IPS-NIHi7 (cell line): ENCODE measurements around the gene CACNB2.
"Not testable (repeated sequence)": the region's sequence is repeated elsewhere in the genome, so short reads cannot be mapped to it uniquely, and the experiment has no call there.

Experiments
- DNase-seq: peaks from one replicate; pipeline ENCODE4 v3.0.0; 2012; ENCODE audit warnings: mixed read lengths; ENCODE audit errors: extremely low spot score

CACNB2 gene

DNA sequence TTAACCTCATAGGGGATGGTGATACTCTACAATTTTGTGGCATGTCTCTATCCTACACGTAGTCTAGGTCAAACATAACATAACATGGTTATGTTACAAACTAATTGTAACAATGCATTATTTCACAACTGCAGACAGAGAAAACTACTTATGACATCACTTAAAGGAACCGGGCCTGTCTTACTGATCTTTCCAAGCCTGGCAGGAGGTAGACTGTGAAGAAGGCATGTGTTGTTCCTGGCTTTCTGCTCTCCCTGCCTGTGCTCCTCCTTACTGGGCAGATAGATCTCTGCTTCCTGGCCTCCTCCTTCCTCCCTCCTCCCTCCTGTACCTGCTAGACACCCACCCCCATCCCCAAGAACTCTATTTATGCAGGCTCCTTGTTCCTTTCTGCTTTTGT is 5.4 kb downstream of the CACNB2 start:
- no peak for DNase-seq

DNA sequence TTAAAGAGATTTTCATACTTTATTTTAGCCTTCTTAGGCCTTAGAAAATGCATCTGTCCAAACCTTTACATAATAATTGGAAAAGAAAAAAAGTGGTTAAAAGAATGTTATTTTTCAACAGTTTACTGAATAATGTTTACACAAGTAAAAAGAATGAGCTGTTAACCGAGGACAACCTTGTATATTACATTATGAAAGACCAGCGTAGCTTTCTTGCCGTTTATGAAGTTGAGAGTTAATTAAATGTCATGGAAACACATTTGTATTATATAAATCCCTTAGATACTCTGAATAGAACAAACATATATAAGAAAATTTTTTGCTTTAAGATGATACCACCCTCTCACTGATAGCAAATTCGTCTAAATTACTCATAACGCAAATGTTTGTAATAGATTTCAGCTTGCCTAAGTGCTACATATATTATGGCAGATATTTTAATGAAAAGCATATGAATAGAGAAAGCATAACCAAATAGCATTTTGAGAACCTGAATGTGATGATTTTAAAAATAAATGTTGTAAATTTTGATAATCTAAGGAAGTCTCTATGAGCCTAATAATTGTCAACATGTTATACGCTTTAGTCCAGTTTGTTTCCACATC is 9.1 kb downstream of the CACNB2 start:
- no peak for DNase-seq

DNA sequence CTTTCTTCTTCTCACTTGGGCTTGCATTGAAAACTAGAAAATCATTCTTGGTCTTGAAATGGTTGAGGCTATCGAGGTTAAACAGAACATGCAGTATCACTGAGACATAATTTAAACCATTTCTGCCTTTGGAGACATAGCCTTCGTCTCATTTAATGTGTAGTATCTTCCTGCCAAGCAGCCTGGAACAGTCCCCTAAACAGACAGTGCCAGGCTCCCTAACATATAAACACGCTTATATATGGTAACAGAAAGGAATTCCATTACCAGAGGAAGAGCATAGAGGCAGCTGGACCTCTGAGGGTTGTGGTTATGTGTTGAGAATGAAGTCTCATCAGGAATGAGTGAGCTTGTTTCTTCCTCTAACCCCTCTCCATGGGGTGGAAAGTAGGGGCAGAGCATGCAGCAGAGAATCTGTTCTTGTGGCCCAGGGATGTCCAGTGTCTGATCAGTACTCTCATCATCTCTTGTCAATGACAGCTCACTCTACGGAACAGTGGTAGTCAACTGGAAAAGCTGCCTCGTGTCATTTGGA is 11.2 kb downstream of the CACNB2 start:
- DNase-seq = no peak

DNA sequence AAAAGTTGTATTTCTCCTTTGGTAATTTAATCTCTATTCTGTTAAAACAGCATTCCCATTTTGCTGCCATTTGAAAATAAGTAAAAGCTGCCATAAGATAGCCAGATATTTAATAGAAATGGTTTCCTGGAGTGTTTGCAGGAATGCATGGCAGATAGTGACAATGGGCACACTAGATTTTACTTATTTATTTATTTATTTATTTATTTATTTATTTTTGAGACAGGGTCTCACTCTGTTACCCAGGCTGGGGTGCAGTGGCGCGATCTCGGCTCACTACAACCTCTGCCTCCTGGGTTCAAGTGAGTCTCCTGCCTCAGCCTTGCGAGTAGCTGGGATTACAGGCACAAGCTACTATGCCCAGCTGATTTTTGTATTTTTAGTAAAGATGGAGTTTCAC is 13.2 kb downstream of the CACNB2 start:
- DNase-seq = not testable (repeated sequence)

DNA sequence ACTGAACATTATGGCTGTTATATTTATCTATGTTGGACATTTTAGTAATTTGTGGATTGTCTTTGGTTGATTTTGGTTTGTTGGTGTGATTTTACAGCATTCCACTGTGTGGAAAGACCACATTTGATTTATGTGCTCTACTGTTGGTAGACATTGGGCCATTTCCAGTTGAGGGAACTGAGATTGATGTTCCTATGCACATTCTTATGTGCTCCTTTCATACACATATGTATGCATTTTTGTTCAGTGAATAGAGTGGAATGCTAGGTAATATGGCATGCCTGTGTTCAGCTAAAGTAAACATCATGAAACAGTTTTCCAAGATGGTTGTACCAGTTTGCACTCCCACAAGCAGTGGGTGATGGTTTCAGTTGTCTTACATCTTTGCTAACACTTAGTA is 15.1 kb downstream of the CACNB2 start:
- DNase-seq = no peak

DNA sequence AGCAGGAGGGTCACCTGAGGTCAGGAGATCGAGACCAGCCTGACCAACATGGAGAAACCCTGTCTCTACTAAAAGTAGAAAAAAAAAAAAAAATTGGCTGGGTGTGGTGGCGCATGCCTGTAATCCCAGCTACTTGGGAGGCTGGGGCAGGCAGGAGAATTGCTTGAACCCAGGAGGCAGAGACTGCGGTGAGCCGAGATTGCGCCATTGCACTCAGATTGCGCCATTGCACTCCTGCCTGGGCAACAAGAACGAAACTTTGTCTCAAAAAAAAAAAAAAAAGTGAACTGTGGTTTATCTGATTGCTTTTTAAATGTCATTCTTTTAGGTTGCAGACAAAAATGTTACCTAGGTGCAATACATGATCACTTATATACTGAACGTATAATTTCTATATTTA is 16.6 kb downstream of the CACNB2 start:
- not testable (repeated sequence) for DNase-seq

DNA sequence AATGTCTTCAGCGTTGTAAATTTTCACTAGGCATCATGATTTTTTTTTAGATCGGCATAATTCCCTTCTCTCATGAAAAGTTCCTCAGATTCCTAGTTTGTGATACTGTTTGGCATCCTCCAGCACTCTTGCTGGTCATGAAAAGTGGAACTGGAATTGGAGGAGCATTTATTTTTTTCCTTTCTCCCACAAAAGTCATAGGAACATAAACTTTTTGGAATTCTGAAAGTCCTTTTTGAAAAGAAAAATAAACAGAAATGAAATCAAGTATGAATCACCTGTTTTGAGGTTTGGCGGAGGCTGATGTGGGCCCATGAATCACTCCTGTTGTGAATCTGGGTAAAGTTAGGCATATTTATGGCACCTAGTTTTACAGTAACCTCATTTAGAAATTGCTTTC is 17.7 kb downstream of the CACNB2 start:
- DNase-seq = no peak

DNA sequence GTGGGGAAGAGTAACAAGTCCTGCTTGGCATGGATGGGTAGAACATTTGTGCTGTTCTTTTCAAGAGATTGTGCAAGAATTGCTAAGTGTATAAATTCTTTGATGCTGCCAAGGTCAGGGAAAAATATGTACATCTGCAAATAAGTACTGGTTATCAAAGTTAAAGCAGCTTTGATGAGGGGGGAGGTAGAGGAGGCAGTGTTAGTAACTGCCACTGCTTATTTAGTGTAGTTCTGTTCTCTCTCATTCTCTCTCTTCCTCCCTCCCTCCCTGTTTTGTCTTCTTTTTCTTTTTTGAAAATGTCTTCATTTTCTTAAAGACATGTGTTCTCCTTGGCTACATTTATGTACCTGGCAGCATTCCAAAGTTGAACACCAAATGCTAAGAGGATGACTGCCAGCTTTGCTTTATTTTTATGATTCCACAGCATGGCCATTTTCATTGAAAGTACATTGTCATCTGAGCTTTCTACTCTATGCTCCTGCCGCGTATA is 18.6 kb downstream of the CACNB2 start:
- DNase-seq = no peak

DNA sequence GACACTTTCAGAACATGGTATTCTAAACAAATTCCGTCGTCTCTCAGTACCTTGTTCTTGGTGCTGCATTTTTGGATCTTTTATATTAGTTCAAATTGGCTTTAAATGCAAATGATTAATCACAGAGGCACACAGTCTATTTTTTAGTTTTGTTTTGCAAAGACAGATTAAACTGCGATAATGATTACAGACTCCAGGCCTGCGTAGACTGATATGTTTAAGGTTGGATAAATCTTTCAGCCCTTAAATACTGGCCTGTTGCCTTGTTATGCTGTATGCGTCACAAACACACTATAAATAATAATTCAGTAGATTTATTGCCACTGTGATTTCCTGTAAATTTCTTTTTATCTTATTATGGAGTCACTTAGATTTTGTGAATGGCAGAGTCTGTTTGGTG is 19.3 kb downstream of the CACNB2 start:
- DNase-seq = no peak

DNA sequence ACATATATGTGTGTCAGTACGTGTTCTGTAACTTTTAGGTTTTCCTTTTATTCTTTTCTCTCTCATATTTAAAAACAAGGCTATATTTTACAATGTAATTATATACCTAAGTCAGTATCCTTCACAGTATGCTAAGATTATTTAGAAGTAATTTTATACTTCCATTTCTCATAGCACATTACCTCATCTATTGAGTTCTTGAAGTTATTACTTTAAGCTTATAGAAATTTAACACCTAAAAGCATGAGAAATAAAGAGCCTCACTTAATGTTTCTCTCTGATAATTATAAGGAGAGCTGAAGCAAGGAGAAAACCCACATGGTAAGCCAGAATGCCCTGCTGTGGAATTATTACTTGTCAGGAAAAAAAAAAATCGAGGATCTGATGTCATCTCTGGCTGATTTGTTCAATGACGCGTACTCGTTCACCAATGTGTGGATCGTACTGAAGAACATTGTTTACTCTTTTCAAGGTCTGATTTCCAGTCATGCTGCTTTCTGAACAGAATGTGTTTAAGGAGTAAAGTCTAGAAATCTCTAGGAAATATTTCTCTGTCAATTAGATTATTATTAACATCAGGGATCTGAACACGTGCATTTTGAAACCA is 21.9 kb downstream of the CACNB2 start:
- DNase-seq = no peak

DNA sequence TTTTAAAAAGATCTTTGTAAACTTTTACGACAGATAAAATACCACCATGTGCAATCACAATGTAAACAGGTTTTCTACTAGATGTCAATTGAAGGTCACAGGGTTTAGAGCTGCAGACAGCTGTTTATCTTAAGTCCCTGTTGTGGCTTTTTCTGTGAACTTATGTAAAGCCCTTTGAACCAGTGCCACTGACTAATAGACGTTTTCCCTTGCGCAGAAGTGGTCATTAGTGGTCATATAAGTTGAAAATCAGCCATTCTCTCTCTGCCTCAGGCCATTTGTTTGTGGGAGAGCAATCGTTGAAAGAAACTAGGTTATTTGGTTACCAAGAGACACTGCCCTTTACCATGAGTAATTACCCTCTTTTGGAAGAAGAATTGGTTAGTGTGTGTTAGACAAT is 23.9 kb downstream of the CACNB2 start:
- DNase-seq = no peak

DNA sequence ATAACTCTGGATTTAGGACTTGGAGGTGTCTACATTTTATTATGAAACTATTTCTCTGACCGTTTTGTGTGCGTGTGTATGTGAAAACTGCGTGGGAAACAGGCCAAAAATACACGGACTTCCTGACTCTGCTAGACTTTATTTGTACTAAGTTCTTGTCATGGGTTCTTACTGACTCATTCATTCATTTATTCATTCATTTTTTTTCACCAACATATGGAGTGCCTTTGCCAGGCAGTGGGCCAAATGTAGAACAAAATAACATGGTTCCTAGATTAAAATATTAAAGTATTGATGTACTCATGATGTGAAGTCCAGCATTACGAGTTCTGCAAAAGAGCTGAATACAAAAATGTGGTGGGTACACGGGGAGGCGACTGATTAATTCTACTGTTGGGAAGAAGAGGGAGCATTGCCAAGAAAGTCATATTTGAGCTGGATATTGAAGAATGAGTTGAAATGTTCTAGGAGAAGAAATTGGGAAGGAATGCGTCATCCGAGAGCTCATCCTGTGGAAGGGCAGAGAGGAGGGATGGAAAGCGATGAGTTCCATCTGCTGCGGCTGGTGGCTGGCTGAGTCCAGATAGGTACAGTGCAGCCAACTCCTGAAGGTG is 24.6 kb downstream of the CACNB2 start:
- DNase-seq = no peak

DNA sequence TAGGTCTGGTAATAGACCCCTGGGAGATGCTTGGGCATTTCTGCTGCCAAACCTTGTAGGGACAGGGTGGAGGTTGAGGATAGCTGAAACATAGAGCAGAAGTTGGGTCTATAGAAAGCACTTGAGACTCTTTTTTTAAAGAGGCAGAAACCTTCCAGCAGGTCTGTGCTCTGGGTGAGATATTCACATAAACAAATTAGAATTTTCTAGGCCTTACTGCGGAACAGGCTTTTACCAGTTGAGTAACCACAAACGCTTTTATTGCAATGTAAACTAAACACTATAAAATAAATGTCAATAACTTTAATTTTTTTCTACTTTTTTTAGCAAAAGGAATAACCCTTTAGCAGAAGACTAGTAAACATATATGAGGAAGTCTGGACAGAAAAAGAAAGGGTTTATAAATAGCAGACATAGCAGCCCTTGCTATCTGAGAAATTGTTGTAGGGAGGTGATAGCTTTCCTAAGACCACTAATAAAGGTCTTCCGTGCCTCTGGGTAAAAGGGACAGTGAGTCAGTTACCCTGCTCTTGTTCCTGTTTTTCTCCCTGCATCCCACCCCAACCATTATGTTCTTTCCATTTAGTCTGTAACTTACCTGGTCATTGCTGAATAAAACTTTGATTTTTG is 38.7 kb downstream of the CACNB2 start:
- DNase-seq = no peak

DNA sequence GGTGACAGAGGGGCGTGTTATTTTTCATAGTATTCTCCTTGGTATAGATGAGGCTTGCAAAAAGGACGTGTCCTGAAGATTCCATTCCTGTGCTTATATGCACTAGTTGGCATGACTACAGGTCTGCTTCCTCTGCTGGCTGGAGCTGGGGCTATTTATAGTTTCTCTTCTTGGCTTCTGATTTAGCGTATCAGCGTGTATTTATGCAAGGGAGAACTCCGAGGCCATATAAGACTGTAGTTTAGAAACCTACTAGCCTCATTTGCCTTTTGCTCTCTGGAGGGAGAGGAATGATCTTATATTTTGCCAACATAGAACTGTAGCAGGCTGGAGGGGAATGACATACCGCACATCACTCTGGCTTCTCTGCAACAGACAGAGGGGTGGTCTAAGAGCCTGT is 39.7 kb downstream of the CACNB2 start:
- DNase-seq = no peak

DNA sequence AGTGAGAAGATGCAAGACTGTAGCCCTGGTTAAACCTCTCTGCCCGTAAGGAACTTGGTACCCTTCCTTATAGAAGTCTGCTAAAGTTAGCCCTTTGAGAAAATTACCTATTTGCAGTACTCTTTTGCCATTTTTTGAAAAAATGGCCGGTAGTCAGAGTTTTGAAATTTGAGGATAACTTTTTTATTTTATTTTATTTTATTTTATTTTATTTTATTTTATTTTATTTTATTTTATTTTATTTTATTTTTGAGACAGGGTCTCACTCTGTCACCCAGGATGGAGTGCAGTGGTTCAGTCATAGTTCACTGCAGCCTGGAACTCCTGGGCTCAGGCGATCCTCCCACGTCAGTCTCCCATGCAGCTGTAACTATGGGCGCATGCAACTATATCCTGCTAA is 41.2 kb downstream of the CACNB2 start:
- DNase-seq = not testable (repeated sequence)

DNA sequence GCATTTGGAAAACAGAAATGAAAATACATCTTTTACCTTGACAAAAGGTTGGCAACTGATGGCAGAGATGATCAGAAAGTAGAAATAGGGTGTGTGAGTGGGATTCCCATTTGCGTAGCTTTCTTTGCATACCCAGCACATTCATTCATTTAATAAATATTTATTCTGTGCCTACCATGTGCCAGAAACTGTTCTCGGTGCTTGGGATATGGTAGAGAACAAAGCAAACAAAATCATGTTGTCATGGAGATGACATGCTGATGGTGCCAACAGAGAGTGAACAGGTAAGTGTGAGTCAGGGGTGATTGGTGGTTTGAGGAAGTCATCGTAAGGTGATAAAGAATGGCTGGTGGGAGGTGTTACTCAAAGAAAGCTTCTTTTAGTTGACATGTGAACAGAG is 45.4 kb downstream of the CACNB2 start:
- no peak for DNase-seq

DNA sequence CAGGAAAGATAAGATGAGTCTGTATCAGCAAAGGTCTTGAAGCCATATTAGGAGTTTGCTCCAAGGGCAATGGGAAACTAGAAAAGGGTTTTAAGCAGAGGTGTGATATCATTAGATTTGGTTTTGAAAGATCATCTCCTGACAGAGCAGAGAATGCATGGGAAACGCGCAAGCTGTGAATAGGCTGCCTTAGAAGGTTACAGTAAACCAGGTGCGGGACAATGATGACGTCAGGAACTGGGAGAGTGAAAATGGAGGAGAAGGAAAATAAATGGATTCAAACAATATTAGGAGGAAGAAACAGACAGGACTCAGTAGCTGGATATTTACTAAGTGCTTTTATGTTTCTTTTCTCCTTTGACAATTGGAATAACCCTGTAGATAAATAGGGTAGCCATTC is 50.6 kb downstream of the CACNB2 start:
- DNase-seq = no peak

DNA sequence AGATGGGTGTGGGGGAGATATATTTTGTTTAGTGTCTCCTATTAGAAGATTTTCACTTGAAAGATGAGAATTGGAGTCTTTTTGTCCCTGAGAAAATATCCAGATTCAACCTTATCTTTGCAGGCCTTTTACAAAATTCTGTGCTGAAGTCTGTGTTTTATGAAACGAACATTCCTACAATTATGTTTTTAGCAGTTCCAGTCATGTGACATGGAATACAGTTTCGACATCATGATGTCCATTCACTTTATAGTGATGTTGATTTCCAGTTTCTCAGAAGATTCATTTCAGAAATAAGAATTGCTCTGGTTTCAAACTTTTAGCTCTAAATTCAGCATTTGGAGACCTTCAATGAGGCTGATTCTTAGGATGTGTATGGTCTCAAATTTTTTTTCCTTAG is 54.4 kb downstream of the CACNB2 start:
- no peak for DNase-seq

DNA sequence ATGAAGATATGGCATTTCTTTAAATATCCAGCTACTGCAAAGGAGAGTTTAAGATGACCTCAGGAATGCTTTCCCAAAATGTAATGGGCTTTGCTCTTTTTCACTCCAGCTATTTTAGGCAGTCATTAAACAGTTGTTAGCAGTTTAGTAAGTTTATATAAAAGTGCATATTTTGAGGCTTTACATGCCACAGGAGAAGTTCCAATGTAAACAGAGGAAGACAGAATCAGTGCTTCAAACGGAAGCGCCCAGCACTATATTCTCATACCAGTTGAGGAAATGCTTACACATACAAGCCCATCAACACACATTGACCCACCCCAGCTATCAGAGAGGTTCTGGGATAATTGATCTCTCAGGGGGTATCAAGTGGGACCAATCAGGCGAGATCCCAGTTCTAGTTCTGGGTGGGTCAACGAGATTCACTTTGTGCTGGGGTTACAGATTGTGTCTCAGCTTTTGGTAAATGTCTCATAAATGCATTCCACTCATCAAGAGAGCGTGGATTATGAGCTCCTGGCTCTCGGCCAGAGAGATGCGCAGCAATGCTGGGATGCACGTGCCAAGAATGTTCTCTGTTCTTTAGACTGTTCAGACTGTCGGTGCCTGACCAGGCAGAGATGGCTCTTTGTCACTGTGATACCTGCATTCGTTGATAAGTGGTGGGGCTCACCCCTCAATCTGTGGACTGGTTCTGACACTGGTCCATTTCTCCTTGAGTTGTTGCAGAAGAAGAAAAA is 55.0 kb downstream of the CACNB2 start:
- no peak for DNase-seq

DNA sequence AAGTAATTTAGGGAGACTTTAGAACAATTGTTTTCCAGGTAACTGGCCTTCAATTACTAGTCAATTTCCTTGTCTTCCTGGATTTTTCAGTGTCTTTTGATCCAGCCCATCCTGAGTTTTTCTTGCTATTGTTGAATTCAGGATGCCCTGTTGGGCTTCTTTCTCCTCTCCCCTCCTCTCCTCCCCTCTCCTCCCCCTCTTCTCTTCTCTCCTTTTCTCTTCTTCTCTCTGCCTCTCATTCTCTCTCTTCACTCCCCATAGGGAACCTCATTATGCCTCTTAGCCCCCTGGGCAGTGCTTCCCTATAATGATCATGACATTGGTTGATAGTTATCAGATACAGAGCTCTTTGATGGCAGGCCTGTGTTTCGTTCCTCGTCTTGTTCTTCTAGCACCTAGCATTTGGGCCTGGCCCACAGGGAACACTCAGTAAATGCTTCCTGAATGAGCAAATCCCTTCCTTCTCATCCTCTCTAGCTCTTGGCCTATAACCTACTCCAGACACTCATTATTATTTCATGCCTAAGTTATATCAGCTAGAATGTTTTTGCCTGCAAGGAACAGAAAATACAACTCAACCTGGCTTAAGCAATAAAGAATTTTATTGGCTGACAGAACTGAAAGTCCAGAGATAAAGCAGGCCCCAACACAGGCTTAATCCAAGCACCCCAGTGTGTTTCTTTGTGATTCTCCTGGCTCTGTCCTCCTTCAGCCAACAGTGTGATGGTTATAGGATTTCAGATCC is 56.8 kb downstream of the CACNB2 start:
- DNase-seq = no peak

DNA sequence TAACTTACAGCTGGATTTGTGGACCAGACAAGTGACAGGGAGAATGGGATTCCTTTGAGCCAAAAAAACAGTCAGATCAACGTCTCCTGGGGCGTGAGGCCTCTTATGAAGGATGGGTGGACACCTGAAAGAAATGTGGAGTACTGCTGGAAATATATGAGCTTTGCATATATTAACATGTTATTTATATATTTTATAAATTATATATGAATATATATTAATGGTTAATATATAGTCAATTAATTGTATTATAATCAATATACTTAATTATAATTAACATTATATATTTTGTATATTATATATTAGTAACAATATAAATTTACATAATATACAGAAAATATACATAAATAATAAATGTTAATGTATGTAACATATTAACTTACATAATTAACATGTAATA is 57.5 kb downstream of the CACNB2 start:
- DNase-seq = no peak
